Gastroesophageal sphincter (tissue), 4 donors: ENCODE results near the gene SERP2. TPM values are rescaled to one million over a fixed set of nuclear protein-coding genes. Genes with fewer than 3 reads are reported as not detected.

Experiments
- ATAC-seq: fragments of 150-250 bp; one replicate; pipeline ENCODE4 v1.9.1; 2016; ENCODE audit warnings: mild to moderate bottlenecking, moderate library complexity
- H3K27ac ChIP-seq, 4 donors: fragments of 200-600 bp; sonication (generic) in 3 of 4; 1 replicate in 3 of 4; 2 replicates in 1 of 4; pipeline ENCODE4 v1.5.1; 2016 to 2019
- H3K27me3 ChIP-seq: fragments of 200-600 bp; sonication (generic); one replicate; pipeline ENCODE4 v1.5.1; 2019
- H3K36me3 ChIP-seq, 2 donors: fragments of 200-600 bp; sonication (generic); one replicate each; pipeline ENCODE4 v1.5.1; 2019; ENCODE audit warnings: control low read depth in 1 of 2
- H3K4me1 ChIP-seq, 3 donors: fragments of 200-600 bp; sonication (generic); 1 replicate in 2 of 3; 2 replicates in 1 of 3; pipeline ENCODE4 v1.5.1; 2016 to 2019; ENCODE audit warnings: control low read depth in 2 of 3
- H3K4me3 ChIP-seq, 2 donors: fragments of 200-600 bp; sonication (generic); one replicate each; pipeline ENCODE4 v1.5.1; 2019; ENCODE audit warnings: mild to moderate bottlenecking in 1 of 2, moderate library complexity in 1 of 2
- H3K9me3 ChIP-seq, 3 donors: fragments of 200-600 bp; sonication (generic); one replicate each; pipeline ENCODE4 v1.5.1; 2017 to 2019; ENCODE audit warnings: control low read depth in 2 of 3
- CTCF ChIP-seq, 4 experiments: fragments of 200-600 bp in 2 of 4; fragments of 450-650 bp in 2 of 4; sonication (generic) in 1 of 4; IDR thresholded peaks; one replicate each; pipeline ENCODE4 v1.5.1; 2017 to 2019; ENCODE audit warnings: antibody characterized with exemption in 4 of 4, mild to moderate bottlenecking in 2 of 4, moderate library complexity in 2 of 4
- EP300 ChIP-seq: sonication (generic); formaldehyde crosslinking; IDR thresholded peaks from one replicate; pipeline ENCODE4 v1.6.1; 2017; ENCODE audit warnings: antibody characterized with exemption, mild to moderate bottlenecking
- POLR2A ChIP-seq, 2 donors: fragments of 450-650 bp; IDR thresholded peaks; one replicate each; pipeline ENCODE4 v1.6.1; 2017; ENCODE audit warnings: antibody characterized with exemption in 2 of 2, mild to moderate bottlenecking in 2 of 2, moderate library complexity in 1 of 2
- POLR2AphosphoS5 ChIP-seq: sonication (generic); formaldehyde crosslinking; IDR thresholded peaks from one replicate; pipeline ENCODE4 v1.6.1; 2017; ENCODE audit warnings: antibody characterized with exemption
- WGBS, 2 donors: methylation state at CpG; one replicate each; pipeline ENCODE4 v1.1.5; 2018; ENCODE audit warnings: low coverage in 1 of 2; 5-methylcytosine and 5-hydroxymethylcytosine counted together
- total RNA-seq, 4 donors: library from RNA; depleted of rRNA; stranded (reverse); fragments of >200 nt; gene quantifications; one replicate each; pipeline ENCODE4 v1.1.0, GENCODE V29; 2016

Gene SERP2
- total RNA-seq, 4 donors from 2014 or later, result 6.9 to 15.6 (median 11.5) TPM

DNA sequence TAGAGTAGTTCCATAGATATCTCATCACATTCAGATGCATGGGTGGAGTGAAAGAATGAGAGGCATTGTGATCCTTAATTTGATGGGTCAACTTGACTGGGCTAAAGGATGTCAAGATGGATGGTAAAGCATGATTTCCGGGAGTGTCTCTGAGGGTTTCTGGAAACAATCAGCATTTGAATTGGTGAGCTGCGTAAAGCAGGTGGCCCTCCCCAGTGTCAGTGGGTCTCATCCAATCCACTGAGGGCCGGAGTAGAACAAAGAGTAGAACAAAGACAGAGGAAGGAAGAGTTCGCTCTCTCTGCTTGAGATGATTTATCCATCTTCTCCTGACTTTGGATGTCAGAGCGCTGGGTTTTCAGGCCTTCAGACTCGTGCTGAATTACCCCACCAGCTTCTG is 43.1 kb downstream of the SERP2 start:
- ATAC-seq, result no peak
- Histone ChIP-seq H3K4me1 (no peaks in the 10 kb centered on the region), H3K27ac (no peak overlapping the region), H3K4me3 (no peak overlapping the region), H3K27me3 (no peaks in the 10 kb centered on the region), H3K9me3 (no peaks in the 10 kb centered on the region), H3K36me3 (no peaks in the 10 kb centered on the region)
- TF ChIP-seq POLR2A (IDR thresholded peaks at IDR 0.05), result no peak
- no peak for TF ChIP-seq EP300
- TF ChIP-seq POLR2AphosphoS5, result no peak
- TF ChIP-seq CTCF (IDR thresholded peaks at IDR 0.05), result no peak
- WGBS, 2 donors, result 91 to 94% methylated on average over 5 to 6 of the region's 6 CpGs

GRCh38 chr13:44417446-44417845 is 43.8 kb downstream of the SERP2 start:
- no peak for ATAC-seq
- WGBS, 2 donors, result 87 to 96% methylated on average over 3 to 8 of the region's 8 CpGs
- Histone ChIP-seq H3K27ac (no peak overlapping the region), H3K36me3 (no peaks in the 10 kb centered on the region), H3K27me3 (no peaks in the 10 kb centered on the region), H3K4me1 (no peaks in the 10 kb centered on the region), H3K9me3 (no peaks in the 10 kb centered on the region), H3K4me3 (no peak overlapping the region)
- no peak for TF ChIP-seq CTCF (IDR thresholded peaks at IDR 0.05)
- no peak for TF ChIP-seq EP300

DNA sequence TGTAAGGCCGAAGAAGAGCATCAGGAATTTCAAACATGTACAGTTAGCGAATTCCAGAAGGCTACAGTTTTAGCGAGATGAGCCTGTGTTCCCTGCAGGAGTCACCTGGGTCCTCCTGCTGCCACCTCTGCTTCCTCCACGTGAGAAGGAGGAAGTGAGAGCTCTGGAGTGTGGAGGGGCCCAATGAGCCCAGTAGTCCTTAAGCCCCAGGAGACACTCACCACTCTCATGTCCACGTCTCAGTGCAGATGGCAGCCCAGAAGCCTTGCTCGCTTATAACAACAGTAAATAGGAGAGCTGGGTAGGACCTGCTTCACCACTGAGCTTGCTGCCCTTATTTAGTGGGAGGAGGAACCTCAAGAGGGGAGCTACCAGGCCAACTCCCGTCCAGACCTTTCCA is 44.3 kb downstream of the SERP2 start:
- Histone ChIP-seq H3K4me3 (no peak overlapping the region), H3K9me3 (no peaks in the 10 kb centered on the region), H3K36me3 (no peaks in the 10 kb centered on the region), H3K27me3 (no peaks in the 10 kb centered on the region), H3K27ac (no peak overlapping the region), H3K4me1 (no peaks in the 10 kb centered on the region)
- TF ChIP-seq POLR2AphosphoS5 (no peak), POLR2A (IDR thresholded peaks at IDR 0.05) (no peak), CTCF (IDR thresholded peaks at IDR 0.05) (no peak), EP300 (no peak)
- 73 to 82% methylated on average over 3 to 5 of the region's 7 CpGs for WGBS, 2 donors
- ATAC-seq, result no peak

- Histone ChIP-seq H3K36me3 (no peaks in the 10 kb centered on the region), H3K9me3 (no peaks in the 10 kb centered on the region), H3K27me3 (no peaks in the 10 kb centered on the region), H3K4me1 (no peaks in the 10 kb centered on the region), H3K4me3 (no peak overlapping the region), H3K27ac (no peak overlapping the region)
- TF ChIP-seq CTCF (IDR thresholded peaks at IDR 0.05), result no peak
- no peak for TF ChIP-seq POLR2A (IDR thresholded peaks at IDR 0.05)
- no peak for TF ChIP-seq POLR2AphosphoS5
- no peak for TF ChIP-seq EP300
- no peak for ATAC-seq
- 82 to 83% methylated on average over 5 to 7 of the region's 15 CpGs for WGBS, 2 donors
These were observed 47.0 kb downstream of the SERP2 start for GRCh38 chr13:44420376-44421220.

- no peak overlapping the region for H3K27ac ChIP-seq
- TF ChIP-seq CTCF (IDR thresholded peaks at IDR 0.05) (no peak), EP300 (no peak), POLR2A (IDR thresholded peaks at IDR 0.05) (no peak), POLR2AphosphoS5 (no peak)
- H3K9me3 ChIP-seq, result no peaks in the 10 kb centered on the region
- H3K36me3 ChIP-seq, result no peaks in the 10 kb centered on the region
- WGBS, 2 donors, result 95 to 100% methylated on average over 1 to 2 of the region's 2 CpGs
- no peak overlapping the region for H3K4me3 ChIP-seq
- ATAC-seq, result no peak
- H3K27me3 ChIP-seq, result no peaks in the 10 kb centered on the region
- no peaks in the 10 kb centered on the region for H3K4me1 ChIP-seq
These were observed 48.4 kb downstream of the SERP2 start for GRCh38 chr13:44421853-44422525.
